Activated effector memory CD4-positive, alpha-beta T cell treated with anti-CD3 and anti-CD28 coated beads, Interleukin-2, amount 50 U/mL, for 16 hours (primary cell): ENCODE data around the gene SPTBN2.
A peak's percentile ranks its signal among the peaks of the same experiment; 100 is the strongest.

Source experiments
- DNase-seq: peaks from one replicate; pipeline ENCODE4 v3.0.0-alpha.2; 2020

The SPTBN2 gene

GRCh38 chr11:66723693-66724092 is 5.3 kb downstream of the SPTBN2 start:
- no peak for DNase-seq

GRCh38 chr11:66722745-66723651 is 6.0 kb downstream of the SPTBN2 start:
- no peak for DNase-seq

- no peak for DNase-seq
These were observed 7.1 kb downstream of the SPTBN2 start for GRCh38 chr11:66721939-66722338.

GRCh38 chr11:66720899-66721470 is 8.0 kb downstream of the SPTBN2 start:
- no peak for DNase-seq

DNA sequence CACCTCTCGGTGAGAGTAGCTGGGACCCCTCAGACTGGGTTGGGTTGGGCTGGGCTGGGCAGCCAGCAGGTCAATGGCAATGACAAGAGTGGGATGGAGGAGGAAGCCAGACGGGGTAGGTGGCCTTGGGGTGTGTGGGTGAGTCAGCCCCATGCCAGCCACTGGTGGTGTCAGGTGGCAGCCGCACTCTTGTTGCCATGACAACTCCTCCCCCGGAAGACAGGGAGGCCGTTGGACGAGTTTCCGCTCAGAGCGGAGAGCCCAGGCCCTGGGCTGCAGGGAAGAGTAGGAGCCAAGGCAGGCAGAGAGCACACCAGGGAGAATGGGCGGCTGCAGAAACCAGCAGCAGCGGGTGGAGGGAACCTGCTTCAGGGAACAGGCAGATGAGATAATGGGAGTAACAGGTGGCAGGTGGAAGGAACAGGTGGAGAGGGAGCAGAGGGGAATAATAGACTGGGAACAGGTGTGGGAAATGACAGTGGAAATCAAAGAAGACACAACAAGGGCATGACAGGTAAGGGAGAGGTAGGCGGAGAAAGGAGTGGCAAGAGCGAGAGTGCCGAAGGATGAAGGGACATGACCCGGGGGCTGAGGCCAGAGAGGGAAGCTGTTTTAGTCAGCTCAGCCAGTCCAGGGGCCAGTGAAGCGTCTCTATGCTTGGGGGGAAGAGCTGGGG is 8.7 kb downstream of the SPTBN2 start:
- DNase-seq, result peak; percentile 70

GRCh38 chr11:66719111-66719872 is 9.7 kb downstream of the SPTBN2 start:
- no peak for DNase-seq

DNA sequence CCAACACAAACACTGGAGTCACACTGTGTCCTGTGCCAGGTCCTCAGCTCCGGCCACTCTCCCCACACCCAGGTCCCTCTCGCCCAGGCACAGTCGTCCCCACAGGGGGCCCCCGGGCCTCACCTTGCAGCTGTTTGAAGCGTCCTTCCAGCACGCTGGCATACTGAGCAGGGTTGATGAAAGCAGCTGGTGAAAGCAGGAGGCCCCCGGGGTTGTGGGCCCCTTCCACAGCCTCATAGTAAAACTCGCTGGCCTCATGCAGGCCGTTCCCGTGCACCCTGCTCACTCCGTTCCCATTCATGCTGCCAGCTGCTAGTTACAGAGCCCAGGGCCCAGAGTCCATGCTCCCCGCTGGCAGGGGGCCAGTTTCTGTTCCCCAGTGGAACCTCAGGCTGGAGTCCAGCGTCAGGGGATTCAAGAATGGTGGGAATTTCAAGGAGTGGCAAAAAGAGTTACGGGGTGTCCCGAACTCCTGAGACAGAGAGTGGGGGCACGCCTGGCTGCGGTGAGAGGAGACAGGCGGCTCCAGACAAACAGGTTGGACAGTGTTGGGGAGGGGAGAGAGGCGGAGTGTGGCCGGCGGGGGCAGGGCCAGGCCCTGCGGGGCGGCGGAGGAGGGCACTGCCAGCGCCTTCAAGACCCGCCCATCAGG is 10.6 kb downstream of the SPTBN2 start:
- no peak for DNase-seq

DNA sequence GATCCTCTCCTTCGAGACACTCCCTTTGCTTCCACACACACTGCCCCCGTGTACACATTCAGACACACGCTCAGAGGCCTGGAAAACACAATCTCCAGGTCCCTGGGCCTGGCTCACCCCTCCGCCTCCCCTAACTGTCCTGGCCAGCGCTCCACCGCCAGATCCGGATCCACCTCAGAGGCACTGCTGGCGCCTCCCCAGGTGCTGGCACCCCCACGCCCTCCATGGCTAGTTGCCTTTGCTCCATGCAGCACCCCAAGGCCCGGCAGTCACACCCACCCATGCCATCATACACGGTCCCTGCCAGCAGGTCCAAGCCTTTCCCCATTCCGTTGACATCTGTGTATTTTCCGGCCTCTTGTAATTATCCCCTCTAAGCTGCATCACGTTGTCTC is 11.1 kb downstream of the SPTBN2 start:
- no peak for DNase-seq

DNA sequence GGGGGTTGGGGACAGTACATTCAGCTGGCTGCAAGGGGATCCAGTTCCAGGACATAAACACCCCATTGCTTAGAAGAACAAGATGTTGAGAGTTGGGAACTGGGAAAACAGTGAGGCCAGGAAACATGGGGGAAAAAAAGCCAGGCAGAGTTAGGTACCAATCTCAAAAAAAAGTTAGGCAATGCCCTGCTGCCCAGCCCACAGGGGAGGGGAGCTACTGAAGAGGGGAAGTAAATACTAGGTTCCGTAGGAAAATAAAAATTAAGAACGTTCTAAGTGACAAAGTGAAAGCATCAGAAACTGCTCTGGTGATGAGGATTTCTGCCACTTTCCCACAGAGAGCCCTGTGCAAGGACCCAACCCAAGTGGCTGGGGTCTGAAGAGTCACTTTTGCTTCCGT is 12.0 kb downstream of the SPTBN2 start:
- DNase-seq, result no peak

DNA sequence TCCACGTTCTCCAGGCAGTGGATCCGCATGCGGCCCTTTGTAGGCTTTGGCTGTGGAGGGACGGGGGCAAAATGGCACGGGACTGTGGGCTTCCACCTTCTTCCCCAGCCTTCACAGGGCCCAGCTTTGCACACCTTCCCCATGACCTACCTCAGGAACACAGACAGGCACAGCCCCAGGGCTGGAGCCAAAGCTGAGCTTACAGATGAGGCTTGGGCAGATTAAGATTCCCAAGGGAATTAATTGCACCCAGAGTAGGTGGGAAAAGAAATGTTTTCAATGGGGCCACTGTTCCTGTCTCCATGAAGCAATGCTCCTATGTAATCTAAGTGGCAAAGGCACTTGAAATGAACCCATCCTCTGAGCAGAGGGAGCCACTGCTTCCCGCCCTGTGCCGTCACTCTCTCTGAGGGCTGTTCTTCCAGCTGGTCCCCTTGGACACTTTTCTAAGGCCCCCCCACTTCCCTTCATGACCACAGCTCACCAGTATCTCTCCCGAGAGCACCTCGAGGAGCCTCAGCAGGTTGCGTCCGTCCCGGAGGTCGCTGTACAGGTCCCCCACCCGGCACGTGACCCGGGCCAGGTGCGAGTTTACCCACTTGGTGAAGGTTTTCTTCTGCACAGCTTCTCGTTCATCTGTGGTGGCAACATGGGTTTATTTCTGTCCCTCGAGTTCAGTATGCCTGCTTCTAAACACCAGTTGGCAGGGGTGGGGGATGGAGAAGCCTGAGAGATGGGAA is 13.5 kb downstream of the SPTBN2 start:
- DNase-seq, result no peak

- DNase-seq, result no peak
These were observed 15.1 kb downstream of the SPTBN2 start for GRCh38 chr11:66713746-66714480.

- no peak for DNase-seq
These were observed 18.6 kb downstream of the SPTBN2 start for GRCh38 chr11:66710384-66710930.

DNA sequence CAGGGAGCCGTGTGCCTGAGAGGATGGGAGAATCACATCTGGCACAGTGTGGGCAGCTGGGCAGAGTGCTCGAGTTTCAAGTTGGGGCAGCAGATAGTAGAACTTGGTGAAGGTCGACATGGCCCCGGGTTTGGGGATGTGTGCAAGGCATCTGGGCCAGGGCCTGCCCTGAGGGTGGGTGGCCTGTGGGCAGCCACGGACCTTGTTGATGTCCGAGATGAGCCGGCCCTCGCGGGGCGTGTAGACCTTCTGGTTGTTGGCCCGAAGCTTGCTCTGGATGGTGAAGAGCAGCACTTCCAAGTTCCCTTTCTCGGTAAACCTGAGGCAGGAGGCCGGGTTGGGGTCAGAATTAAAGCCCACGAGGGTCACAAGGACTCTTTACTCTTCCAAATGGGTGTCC is 20.3 kb downstream of the SPTBN2 start:
- no peak for DNase-seq

DNA sequence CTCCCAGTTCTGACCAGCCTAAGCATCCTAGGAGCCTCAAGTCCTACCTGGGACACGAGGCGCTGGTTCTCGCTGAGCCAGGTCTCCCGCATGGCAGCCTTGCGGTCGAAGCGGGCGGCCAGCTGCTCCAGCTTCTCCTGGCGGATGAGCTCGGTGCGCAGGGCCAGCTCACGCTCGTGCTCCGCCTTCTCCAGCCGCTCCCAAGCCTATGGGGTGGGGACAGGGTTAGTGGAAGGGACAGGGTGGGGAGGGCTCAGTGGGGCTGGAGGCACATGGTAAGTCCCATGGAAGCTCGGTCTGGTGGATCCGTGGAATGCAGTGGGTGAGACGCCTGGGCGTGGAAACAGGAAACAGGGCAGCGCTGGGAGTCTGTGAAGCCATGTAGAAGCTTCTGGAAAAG is 20.9 kb downstream of the SPTBN2 start:
- DNase-seq, result no peak

DNA sequence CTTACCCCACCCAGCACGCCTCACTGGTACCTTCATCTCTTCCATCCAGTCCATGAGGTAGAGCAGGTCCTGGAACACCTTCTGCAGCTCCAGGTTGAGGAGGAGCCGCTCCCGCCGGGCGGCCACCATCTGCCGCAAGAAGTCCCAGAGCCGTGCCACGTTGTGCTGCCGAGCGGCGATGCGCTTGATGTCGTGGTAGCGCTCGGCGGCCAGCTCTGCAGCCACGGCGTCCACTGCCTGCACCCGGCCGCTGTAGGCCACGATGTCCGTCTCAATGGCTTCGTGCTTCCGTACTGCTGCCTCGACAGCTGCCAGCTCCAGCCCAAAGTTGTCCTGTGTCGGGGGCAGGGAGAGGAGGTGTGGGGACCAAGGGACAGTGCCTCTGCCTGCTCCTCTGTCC is 21.5 kb downstream of the SPTBN2 start:
- no peak for DNase-seq

GRCh38 chr11:66706989-66707388 is 22.0 kb downstream of the SPTBN2 start:
- no peak for DNase-seq

- DNase-seq, result no peak
These were observed 23.3 kb downstream of the SPTBN2 start for GRCh38 chr11:66705587-66706335.

DNA sequence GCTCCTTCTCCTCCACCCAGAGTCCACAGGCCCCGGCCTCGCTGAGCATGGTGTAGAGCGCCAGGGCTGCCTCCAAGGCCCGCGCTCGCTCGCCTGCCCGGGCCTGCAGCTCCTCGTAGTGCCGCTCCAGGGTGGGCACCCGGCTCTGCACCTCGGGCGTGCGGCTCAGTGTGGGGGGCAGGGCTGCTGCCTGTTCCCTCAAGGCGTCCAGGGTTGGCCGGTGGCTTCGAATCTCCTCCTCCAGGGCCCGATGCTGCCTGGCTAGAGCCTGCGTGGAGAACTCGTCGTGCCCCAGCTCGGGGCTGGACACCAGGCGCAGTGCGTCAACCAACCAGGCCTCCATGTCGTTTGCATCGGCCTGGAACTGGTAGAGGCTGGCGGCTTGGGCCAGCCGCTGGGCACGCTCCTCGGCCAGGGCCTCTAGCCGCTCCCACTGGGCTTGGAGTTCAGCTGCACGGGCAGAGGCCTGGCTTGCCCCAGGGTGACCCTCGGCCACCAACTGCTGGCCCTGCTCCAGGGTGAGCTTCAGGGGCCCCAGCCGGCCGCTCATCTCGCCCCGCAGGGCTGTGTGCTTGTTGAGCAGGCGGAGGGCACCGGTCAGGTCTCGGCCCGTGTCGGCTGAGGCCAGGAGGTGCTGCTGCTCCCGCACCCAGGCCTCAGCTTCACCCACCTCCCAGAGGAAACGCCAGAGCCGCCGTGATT is 24.2 kb downstream of the SPTBN2 start:
- DNase-seq, result no peak

DNA sequence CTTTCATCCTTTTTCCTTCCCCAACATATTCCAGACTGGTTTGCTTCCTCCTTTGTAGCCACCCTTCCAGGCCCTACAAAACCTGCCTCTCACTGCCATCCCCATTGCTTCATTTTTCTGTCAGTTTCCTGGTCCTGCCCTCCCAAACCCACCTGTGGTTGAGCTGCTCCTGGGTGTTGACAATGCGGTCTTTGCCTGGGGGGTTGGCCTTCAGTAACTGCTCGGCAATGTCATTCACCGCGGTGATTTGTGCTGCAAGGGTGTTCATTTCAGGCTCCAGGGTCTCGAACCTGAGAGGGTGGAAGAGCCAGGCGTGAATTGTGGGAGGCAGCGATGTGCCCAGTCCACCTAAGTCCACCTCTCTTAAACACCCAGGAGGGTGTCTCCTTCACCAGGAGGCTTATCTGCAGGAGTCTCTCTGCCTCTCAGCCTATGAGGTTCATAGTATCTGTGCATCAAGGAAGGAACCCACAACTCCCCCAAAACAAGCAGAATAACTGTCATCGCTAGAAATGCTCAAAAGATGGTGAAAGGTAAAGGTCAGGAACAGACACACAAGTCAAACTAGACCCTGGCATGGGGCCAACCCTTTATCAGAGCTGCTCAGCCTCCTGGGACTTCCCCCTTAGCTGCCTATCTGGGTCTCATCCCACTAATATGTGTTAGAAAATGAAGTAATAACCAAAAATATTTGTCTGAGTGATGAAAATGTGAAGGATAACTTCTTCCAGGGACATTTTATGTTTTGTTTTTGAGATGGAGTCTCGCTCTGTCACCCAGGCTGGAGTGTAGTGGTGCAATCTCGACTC is 27.4 kb downstream of the SPTBN2 start:
- DNase-seq, result no peak
